Measurements from ENCODE around the gene FLNB.

DNA sequence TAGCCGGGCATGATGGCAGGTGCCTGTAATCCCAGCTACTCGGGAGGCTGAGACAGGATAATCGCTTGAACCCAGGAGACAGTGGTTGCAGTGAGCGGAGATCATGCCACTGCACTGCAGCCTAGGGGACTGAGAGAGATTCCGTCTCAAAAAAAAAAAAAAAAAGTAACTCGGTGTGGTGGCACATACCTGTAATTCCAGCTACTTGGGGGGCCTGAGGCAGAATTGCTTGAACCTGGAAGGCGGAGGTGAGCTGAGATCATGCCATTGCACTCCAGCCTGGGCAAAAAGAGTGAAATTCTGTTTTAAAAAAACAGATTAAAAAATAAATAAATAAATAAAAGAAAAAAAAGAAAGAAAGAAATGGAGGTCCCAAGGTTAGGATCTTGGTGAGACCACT lies 6.2 kb upstream of the FLNB start:
- no peak for TF ChIP-seq SMC3 (conservative IDR thresholded peaks at IDR 0.05; ENCODE audit: insufficient read depth, low read depth, low read length)
- TF ChIP-seq SP1 (CRISPR knock-in tag; IDR thresholded peaks at IDR 0.05), result no peak
- TF ChIP-seq ZFX (CRISPR knock-in tag; IDR thresholded peaks at IDR 0.05), result no peak
- no peak for TF ChIP-seq FOXP1 (CRISPR knock-in tag; IDR thresholded peaks at IDR 0.05)
- TF ChIP-seq, protein P1, sequence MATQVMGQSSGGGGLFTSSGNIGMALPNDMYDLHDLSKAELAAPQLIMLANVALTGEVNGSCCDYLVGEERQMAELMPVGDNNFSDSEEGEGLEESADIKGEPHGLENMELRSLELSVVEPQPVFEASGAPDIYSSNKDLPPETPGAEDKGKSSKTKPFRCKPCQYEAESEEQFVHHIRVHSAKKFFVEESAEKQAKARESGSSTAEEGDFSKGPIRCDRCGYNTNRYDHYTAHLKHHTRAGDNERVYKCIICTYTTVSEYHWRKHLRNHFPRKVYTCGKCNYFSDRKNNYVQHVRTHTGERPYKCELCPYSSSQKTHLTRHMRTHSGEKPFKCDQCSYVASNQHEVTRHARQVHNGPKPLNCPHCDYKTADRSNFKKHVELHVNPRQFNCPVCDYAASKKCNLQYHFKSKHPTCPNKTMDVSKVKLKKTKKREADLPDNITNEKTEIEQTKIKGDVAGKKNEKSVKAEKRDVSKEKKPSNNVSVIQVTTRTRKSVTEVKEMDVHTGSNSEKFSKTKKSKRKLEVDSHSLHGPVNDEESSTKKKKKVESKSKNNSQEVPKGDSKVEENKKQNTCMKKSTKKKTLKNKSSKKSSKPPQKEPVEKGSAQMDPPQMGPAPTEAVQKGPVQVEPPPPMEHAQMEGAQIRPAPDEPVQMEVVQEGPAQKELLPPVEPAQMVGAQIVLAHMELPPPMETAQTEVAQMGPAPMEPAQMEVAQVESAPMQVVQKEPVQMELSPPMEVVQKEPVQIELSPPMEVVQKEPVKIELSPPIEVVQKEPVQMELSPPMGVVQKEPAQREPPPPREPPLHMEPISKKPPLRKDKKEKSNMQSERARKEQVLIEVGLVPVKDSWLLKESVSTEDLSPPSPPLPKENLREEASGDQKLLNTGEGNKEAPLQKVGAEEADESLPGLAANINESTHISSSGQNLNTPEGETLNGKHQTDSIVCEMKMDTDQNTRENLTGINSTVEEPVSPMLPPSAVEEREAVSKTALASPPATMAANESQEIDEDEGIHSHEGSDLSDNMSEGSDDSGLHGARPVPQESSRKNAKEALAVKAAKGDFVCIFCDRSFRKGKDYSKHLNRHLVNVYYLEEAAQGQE (IDR thresholded peaks at IDR 0.05; ENCODE audit: borderline replicate concordance), result no peak
- TF ChIP-seq, protein P1 (CRISPR knock-in tag; IDR thresholded peaks at IDR 0.05; ENCODE audit: low read depth), result no peak
- TF ChIP-seq HDGF (IDR thresholded peaks at IDR 0.05), result no peak
- TF ChIP-seq PTBP1 (IDR thresholded peaks at IDR 0.05; ENCODE audit: low read depth, low read length), result no peak
- no peak for TF ChIP-seq SMAD1 (IDR thresholded peaks at IDR 0.05; ENCODE audit: low read depth, low read length, partially characterized antibody)

Data from K562 (cell line).